HepG2 (cell line): ENCODE data around the gene SLC17A5. TPM values are rescaled to one million over a fixed set of nuclear protein-coding genes. Genes with fewer than 3 reads are reported as not detected.
A peak's percentile ranks its signal among the peaks of the same experiment; 100 is the strongest.

Experiments used
- ATF4 ChIP-seq, 2 experiments: fragments of 450-650 bp in 1 of 2; sonication (generic) in 1 of 2; formaldehyde crosslinking; IDR thresholded peaks; 2 replicates each; pipeline versions ENCODE4 v1.5.0 to v1.8.0; 2020 to 2022; ENCODE audit warnings: mild to moderate bottlenecking in 1 of 2, missing genetic modification reagents in 1 of 2
- BCL3 ChIP-seq: sonication (generic); formaldehyde crosslinking; IDR thresholded peaks from 2 replicates; pipeline ENCODE4 v1.5.1; 2020; ENCODE audit warnings: mild to moderate bottlenecking, missing genetic modification reagents, moderate library complexity
- BCL6 ChIP-seq: IDR thresholded peaks from 2 replicates; pipeline ENCODE4 v1.6.1; 2016; ENCODE audit warnings: missing genetic modification reagents, missing compliant biosample characterization
- CEBPB ChIP-seq: IDR thresholded peaks from 2 replicates; pipeline ENCODE4 v1.6.1; 2011; ENCODE audit warnings: low read depth, low read length, improper control_type of control experiment, borderline replicate concordance
- CEBPG ChIP-seq: IDR thresholded peaks from 2 replicates; pipeline ENCODE4 v1.6.1; 2016
- FOXJ3 ChIP-seq: sonication (generic); formaldehyde crosslinking; IDR thresholded peaks from 2 replicates; pipeline ENCODE4 v1.4.0; 2020; ENCODE audit warnings: missing genetic modification reagents, mild to moderate bottlenecking, borderline replicate concordance
- FOXP1 ChIP-seq, 2 experiments: fragments of 450-650 bp in 1 of 2; IDR thresholded peaks; 2 replicates each; pipeline ENCODE4 v1.6.1; 2017 to 2018; ENCODE audit warnings: antibody characterized with exemption in 1 of 2
- FOXP4 ChIP-seq: sonication (generic); formaldehyde crosslinking; IDR thresholded peaks from 2 replicates; pipeline ENCODE4 v1.4.0; 2020; ENCODE audit warnings: missing genetic modification reagents
- GATAD2A ChIP-seq: IDR thresholded peaks from 2 replicates; pipeline ENCODE4 v1.6.1; 2016
- HNF4A ChIP-seq: sonication (generic); formaldehyde crosslinking; IDR thresholded peaks from 2 replicates; pipeline ENCODE4 v1.4.0; 2020; ENCODE audit warnings: missing genetic modification reagents
- HOXA5 ChIP-seq: sonication (generic); formaldehyde crosslinking; IDR thresholded peaks from 2 replicates; pipeline ENCODE4 v1.4.0; 2020; ENCODE audit warnings: missing genetic modification reagents
- SALL1 ChIP-seq: sonication (generic); formaldehyde crosslinking; IDR thresholded peaks from 2 replicates; pipeline ENCODE4 v1.8.0; 2022; ENCODE audit warnings: mild to moderate bottlenecking, missing genetic modification reagents
- SMAD9 ChIP-seq: sonication (generic); formaldehyde crosslinking; IDR thresholded peaks from 2 replicates; pipeline ENCODE4 v1.5.1; 2020; ENCODE audit warnings: mild to moderate bottlenecking, missing genetic modification reagents
- TERF1 ChIP-seq: sonication (generic); formaldehyde crosslinking; IDR thresholded peaks from 2 replicates; pipeline ENCODE4 v1.8.0; 2022; ENCODE audit warnings: mild to moderate bottlenecking, missing genetic modification reagents, moderate library complexity
- ZMYM3 ChIP-seq: sonication (generic); formaldehyde crosslinking; IDR thresholded peaks from 2 replicates; pipeline ENCODE4 v1.5.1; 2020; ENCODE audit warnings: mild to moderate bottlenecking, missing genetic modification reagents
- ZNF264 ChIP-seq: sonication (generic); formaldehyde crosslinking; IDR thresholded peaks from 2 replicates; pipeline ENCODE4 v1.4.0; 2020; ENCODE audit warnings: missing genetic modification reagents
- ZNF414 ChIP-seq: sonication (generic); formaldehyde crosslinking; IDR thresholded peaks from 2 replicates; pipeline ENCODE4 v1.5.0; 2020; ENCODE audit warnings: missing genetic modification reagents
- ZNF562 ChIP-seq: sonication (generic); formaldehyde crosslinking; IDR thresholded peaks from 2 replicates; pipeline ENCODE4 v1.8.0; 2022; ENCODE audit warnings: missing genetic modification reagents, borderline replicate concordance
- ZNF770 ChIP-seq: sonication (generic); formaldehyde crosslinking; IDR thresholded peaks from 2 replicates; pipeline ENCODE4 v1.5.0; 2020; ENCODE audit warnings: mild to moderate bottlenecking, missing genetic modification reagents
- polyA plus RNA-seq, 8 experiments: library from polyadenylated mRNA; depleted of rRNA in 3 of 8; stranded (reverse) in 7 of 8; unstranded in 1 of 8; fragments of >200 nt; fragmentation: Illumina TruSeq in 4 of 8; extraction: Trizol in 4 of 8; gene quantifications; 2 replicates each; pipeline versions ENCODE4 v1.2.1 to v1.2.3, GENCODE V29; 2011 to 2016; ENCODE audit warnings: low read depth in 4 of 8, missing spikeins in 1 of 8, mixed read lengths in 1 of 8; ENCODE audit not compliant: insufficient read depth in 1 of 8
- total RNA-seq, 5 experiments: library from RNA; depleted of rRNA; stranded (reverse); fragments of >200 nt; fragmentation: Illumina TruSeq; extraction: Trizol; gene quantifications; 2 replicates each; pipeline ENCODE4 v1.2.3, GENCODE V29; 2016; ENCODE audit warnings: low read depth in 1 of 5

SLC17A5 gene
- total and polyA plus RNA-seq, 2 of the 13 experiments (the other 11 are each of a cell fraction or from before 2014, with no cell fraction given) = 18.3 to 20.5 TPM

GRCh38 chr6:73548458-73549446 lies 105.0 kb downstream of the SLC17A5 start (continued):
- TF ChIP-seq CEBPG (CRISPR knock-in tag) (peak; percentile 68), CEBPB (peak; percentile 89), BCL6 (CRISPR knock-in tag) (0 out of 2 replicates have a peak, but pooled peaks have one; percentile 17), SMAD9 (CRISPR knock-in tag) (no peak), BCL3 (CRISPR knock-in tag) (no peak), ZNF264 (CRISPR knock-in tag) (0 out of 2 replicates have a peak, but pooled peaks have one; percentile 41), ZNF770 (CRISPR knock-in tag) (0 out of 2 replicates have a peak, but pooled peaks have one; percentile 38), ZNF414 (CRISPR knock-in tag) (no peak), HNF4A (CRISPR knock-in tag) (peak; percentile 47), HOXA5 (CRISPR knock-in tag) (0 out of 2 replicates have a peak, but pooled peaks have one; percentile 24), ZMYM3 (CRISPR knock-in tag) (0 out of 2 replicates have a peak, but pooled peaks have one; percentile 25), ATF4 (CRISPR knock-in tag; IDR thresholded peaks at IDR 0.05) (peak in 1 of 2 experiments; percentile 38; a peak in 1 of 4 replicates), TERF1 (CRISPR knock-in tag) (no peak), FOXP4 (peak; percentile 70; the same call in 1 of the 2 replicates), ZNF562 (CRISPR knock-in tag) (no peak), FOXJ3 (CRISPR knock-in tag) (peak; percentile 54; the same call in 1 of the 2 replicates), SALL1 (CRISPR knock-in tag) (peak; percentile 25; the same call in 1 of the 2 replicates), FOXP1 (IDR thresholded peaks at IDR 0.05) (no peak), FOXP1 (CRISPR knock-in tag; IDR thresholded peaks at IDR 0.05) (peak; percentile 56; the same call in 1 of the 2 replicates), GATAD2A (CRISPR knock-in tag) (no peak; the same call in 1 of the 2 replicates)
